ENCODE measurements around the gene TTBK2.

Gene TTBK2

DNA sequence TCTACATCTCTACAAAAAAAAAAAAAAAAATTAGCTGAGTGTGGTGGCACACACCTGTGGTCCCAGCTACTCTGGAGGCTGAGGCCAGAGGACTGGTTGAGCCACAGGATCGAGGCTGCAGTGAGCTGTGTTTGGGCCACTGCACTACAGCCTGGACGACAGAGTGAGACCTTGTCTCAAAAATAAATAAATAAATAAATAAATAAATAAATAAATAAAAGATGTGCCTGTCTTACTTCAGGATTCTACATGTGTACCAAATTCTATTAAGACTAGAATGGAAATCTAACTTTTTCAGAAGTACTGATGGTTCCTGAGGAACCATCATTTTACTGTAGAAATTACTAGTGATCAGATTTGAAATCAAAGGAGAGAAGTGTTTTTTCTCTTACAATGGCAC lies 51.9 kb downstream of the TTBK2 start:
- Histone ChIP-seq H3K27me3 (replicated peaks; ENCODE audit: control insufficient read depth, insufficient read depth, low read length) (no peaks in the 10 kb centered on the region), H3K36me3 (ENCODE audit: control insufficient read depth, insufficient read depth, low read length) (no peaks in the 10 kb centered on the region), H3K4me3 (replicated peaks; ENCODE audit: low read depth, low read length) (no peak overlapping the region)
- DNase-seq (ENCODE audit: extremely low read depth, insufficient read length), result no peak
- TF ChIP-seq, protein P1, sequence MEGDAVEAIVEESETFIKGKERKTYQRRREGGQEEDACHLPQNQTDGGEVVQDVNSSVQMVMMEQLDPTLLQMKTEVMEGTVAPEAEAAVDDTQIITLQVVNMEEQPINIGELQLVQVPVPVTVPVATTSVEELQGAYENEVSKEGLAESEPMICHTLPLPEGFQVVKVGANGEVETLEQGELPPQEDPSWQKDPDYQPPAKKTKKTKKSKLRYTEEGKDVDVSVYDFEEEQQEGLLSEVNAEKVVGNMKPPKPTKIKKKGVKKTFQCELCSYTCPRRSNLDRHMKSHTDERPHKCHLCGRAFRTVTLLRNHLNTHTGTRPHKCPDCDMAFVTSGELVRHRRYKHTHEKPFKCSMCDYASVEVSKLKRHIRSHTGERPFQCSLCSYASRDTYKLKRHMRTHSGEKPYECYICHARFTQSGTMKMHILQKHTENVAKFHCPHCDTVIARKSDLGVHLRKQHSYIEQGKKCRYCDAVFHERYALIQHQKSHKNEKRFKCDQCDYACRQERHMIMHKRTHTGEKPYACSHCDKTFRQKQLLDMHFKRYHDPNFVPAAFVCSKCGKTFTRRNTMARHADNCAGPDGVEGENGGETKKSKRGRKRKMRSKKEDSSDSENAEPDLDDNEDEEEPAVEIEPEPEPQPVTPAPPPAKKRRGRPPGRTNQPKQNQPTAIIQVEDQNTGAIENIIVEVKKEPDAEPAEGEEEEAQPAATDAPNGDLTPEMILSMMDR (IDR thresholded peaks at IDR 0.05; ENCODE audit: insufficient read depth, low read length, poor library complexity, severe bottlenecking), result no peak

GRCh38 chr15:42863572-42864239 lies 56.9 kb downstream of the TTBK2 start:
- TF ChIP-seq, protein P1 (IDR thresholded peaks at IDR 0.05; ENCODE audit: insufficient read depth, low read length, poor library complexity, severe bottlenecking), result no peak
- no peaks in the 10 kb centered on the region for H3K36me3 ChIP-seq (ENCODE audit: control insufficient read depth, insufficient read depth, low read length)
- no peak overlapping the region for H3K4me3 ChIP-seq (replicated peaks; ENCODE audit: low read depth, low read length)
- DNase-seq (ENCODE audit: extremely low read depth, insufficient read length), result no peak
- no peaks in the 10 kb centered on the region for H3K27me3 ChIP-seq (replicated peaks; ENCODE audit: control insufficient read depth, insufficient read depth, low read length)

- no peaks in the 10 kb centered on the region for H3K36me3 ChIP-seq (ENCODE audit: control insufficient read depth, insufficient read depth, low read length)
- no peak overlapping the region for H3K4me3 ChIP-seq (replicated peaks; ENCODE audit: low read depth, low read length)
- TF ChIP-seq, protein P1 (IDR thresholded peaks at IDR 0.05; ENCODE audit: insufficient read depth, low read length, poor library complexity, severe bottlenecking), result no peak
- no peaks in the 10 kb centered on the region for H3K27me3 ChIP-seq (replicated peaks; ENCODE audit: control insufficient read depth, insufficient read depth, low read length)
- no peak for DNase-seq (ENCODE audit: extremely low read depth, insufficient read length)
Measured at GRCh38 chr15:42858999-42859789, 61.4 kb downstream of the TTBK2 start.

DNA sequence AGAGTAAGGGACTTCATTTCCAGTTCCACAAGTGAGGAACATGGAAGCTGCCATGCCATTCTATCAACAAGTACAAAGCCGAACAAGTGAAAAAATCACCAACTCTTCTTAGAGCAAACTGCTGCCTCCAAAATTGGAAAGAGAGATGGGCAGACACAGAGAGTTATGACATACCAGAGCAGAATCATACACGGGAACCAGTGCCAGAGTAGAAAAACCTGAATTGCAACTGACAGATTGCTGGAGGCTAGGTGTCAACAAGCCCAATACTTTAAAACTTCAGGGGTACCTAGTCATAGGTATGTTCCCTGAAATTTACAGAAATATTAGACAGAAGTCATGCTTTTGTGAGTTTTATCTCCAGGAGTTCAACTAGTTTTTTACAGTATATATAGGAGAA lies 62.0 kb downstream of the TTBK2 start:
- TF ChIP-seq, protein P1 (IDR thresholded peaks at IDR 0.05; ENCODE audit: insufficient read depth, low read length, poor library complexity, severe bottlenecking), result no peak
- no peak for DNase-seq (ENCODE audit: extremely low read depth, insufficient read length)
- Histone ChIP-seq H3K36me3 (ENCODE audit: control insufficient read depth, insufficient read depth, low read length) (no peaks in the 10 kb centered on the region), H3K4me3 (replicated peaks; ENCODE audit: low read depth, low read length) (no peak overlapping the region), H3K27me3 (replicated peaks; ENCODE audit: control insufficient read depth, insufficient read depth, low read length) (no peaks in the 10 kb centered on the region)

DNA sequence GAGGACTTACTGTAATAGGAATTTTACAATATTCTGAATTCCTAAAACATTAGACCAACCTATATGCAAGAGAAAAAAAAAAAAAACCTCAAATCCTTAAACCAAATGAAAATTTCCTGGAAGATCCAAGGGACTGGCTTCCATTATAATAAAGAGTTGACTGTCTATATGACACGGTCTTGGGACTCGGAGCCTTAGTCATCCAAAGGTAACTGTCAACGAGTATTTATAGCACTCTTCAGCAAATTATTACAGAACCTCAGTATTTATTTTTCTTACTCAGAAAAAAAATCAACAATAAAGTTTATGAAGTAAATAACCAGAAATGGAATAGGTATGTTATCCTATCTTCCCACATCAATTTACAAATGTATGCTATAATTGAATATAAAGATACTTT lies 66.0 kb downstream of the TTBK2 start:
- H3K36me3 ChIP-seq (ENCODE audit: control insufficient read depth, insufficient read depth, low read length), result no peaks in the 10 kb centered on the region
- DNase-seq (ENCODE audit: extremely low read depth, insufficient read length), result no peak
- H3K27me3 ChIP-seq (replicated peaks; ENCODE audit: control insufficient read depth, insufficient read depth, low read length), result no peaks in the 10 kb centered on the region
- TF ChIP-seq, protein P1 (IDR thresholded peaks at IDR 0.05; ENCODE audit: insufficient read depth, low read length, poor library complexity, severe bottlenecking), result no peak
- H3K4me3 ChIP-seq (replicated peaks; ENCODE audit: low read depth, low read length), result no peak overlapping the region
